SK-N-SH (cell line): Measurements from ENCODE around the gene SMNDC1. TPM values are rescaled to one million over a fixed set of nuclear protein-coding genes. Genes with fewer than 3 reads are reported as not detected.

ENCODE experiments used
- CTCF ChIA-PET: fragments of 300-600, 350-600 bp; formaldehyde crosslinking; extraction: SDS; loops from one replicate; lab custom pipeline; 2021; lab: Yijun Ruan, JAX
- POLR2A ChIA-PET: fragments of 350-600 bp; sonication (Branson Sonifier 250); formaldehyde crosslinking; extraction: SDS; loops from one replicate; lab custom pipeline; 2020; ENCODE audit warnings: antibody characterized with exemption, inconsistent platforms; lab: Yijun Ruan, JAX
- DNase-seq: peaks from one replicate; pipeline ENCODE4 v3.0.0; 2012
- H2AFZ ChIP-seq: fragments of 200-600 bp; sonication (generic); 2 replicates; pipeline ENCODE4 v1.8.1; 2016; ENCODE audit warnings: antibody characterized with exemption, mild to moderate bottlenecking, low read depth
- H3F3A ChIP-seq: fragments of 200-600 bp; sonication (generic); replicated peaks from 2 replicates; pipeline ENCODE3; 2016; ENCODE audit warnings: antibody characterized with exemption, mild to moderate bottlenecking; ENCODE audit not compliant: insufficient read depth
- H3K27ac ChIP-seq, 2 experiments: fragments of 200-500 bp in 1 of 2; fragments of 200-600 bp in 1 of 2; sonication (Bioruptor generic) in 1 of 2; sonication (generic), shearing (Covaris generic) in 1 of 2; 2 replicates each; pipeline versions ENCODE4 v1.5.1 to v1.6.1; 2014 to 2016; ENCODE audit warnings: low read depth in 2 of 2, inconsistent platforms in 1 of 2, low read length in 1 of 2, mild to moderate bottlenecking in 1 of 2, mixed read lengths in 1 of 2
- H3K27me3 ChIP-seq: fragments of 200-600 bp; sonication (generic), shearing (Covaris generic); 2 replicates; pipeline ENCODE4 v1.6.1; 2016; ENCODE audit warnings: mixed run types; ENCODE audit not compliant: insufficient read depth
- H3K36me3 ChIP-seq, 2 experiments: fragments of 200-500 bp in 1 of 2; fragments of 200-600 bp in 1 of 2; sonication (Bioruptor generic) in 1 of 2; sonication (generic) in 1 of 2; replicated peaks in 1 of 2; 2 replicates each; pipeline versions ENCODE3 to v1.5.1; 2014 to 2016; ENCODE audit warnings: low read length in 1 of 2, mild to moderate bottlenecking in 1 of 2; ENCODE audit not compliant: insufficient read depth in 2 of 2, control insufficient read depth in 1 of 2
- H3K4me1 ChIP-seq, 2 experiments: fragments of 200-500 bp in 1 of 2; fragments of 200-600 bp in 1 of 2; sonication (Bioruptor generic) in 1 of 2; sonication (generic), shearing (Covaris generic) in 1 of 2; 2 replicates each; pipeline versions ENCODE4 v1.5.1 to v1.6.1; 2014 to 2016; ENCODE audit warnings: low read depth in 1 of 2, low read length in 1 of 2, mixed run types in 1 of 2; ENCODE audit not compliant: insufficient read depth in 2 of 2, control insufficient read depth in 1 of 2
- H3K4me2 ChIP-seq: fragments of 200-600 bp; sonication (generic), shearing (Covaris generic); 2 replicates; pipeline ENCODE4 v1.6.1; 2017; ENCODE audit warnings: mixed run types
- H3K4me3 ChIP-seq, 2 experiments: fragments of 200-500 bp in 1 of 2; fragments of 200-600 bp in 1 of 2; sonication (Bioruptor generic) in 1 of 2; sonication (generic), shearing (Covaris generic) in 1 of 2; 2 replicates each; pipeline versions ENCODE4 v1.5.1 to v1.8.1; 2014 to 2016; ENCODE audit warnings: low read depth in 2 of 2, inconsistent platforms in 1 of 2, low read length in 1 of 2, mild to moderate bottlenecking in 1 of 2, mixed read lengths in 1 of 2, moderate library complexity in 1 of 2
- H3K79me2 ChIP-seq: fragments of 200-600 bp; sonication (generic); 2 replicates; pipeline ENCODE4 v1.8.1; 2017; ENCODE audit warnings: mild to moderate bottlenecking; ENCODE audit not compliant: insufficient read depth
- H3K9ac ChIP-seq: fragments of 200-600 bp; sonication (generic); 2 replicates; pipeline ENCODE4 v1.6.1; 2017; ENCODE audit warnings: mixed run types
- H3K9me2 ChIP-seq: fragments of 200-600 bp; sonication (generic); 2 replicates; pipeline ENCODE4 v1.6.1; 2017; ENCODE audit warnings: mixed run types
- H3K9me3 ChIP-seq: fragments of 200-600 bp; sonication (generic); 2 replicates; pipeline ENCODE4 v1.6.1; 2017; ENCODE audit warnings: mixed run types, mild to moderate bottlenecking, moderate library complexity
- H4K20me1 ChIP-seq: fragments of 200-600 bp; sonication (generic); 2 replicates; pipeline ENCODE4 v1.6.1; 2017; ENCODE audit warnings: mild to moderate bottlenecking, mixed run types; ENCODE audit not compliant: insufficient read depth
- CHD2 ChIP-seq: fragments of 150-350 bp; IDR thresholded peaks from 2 replicates; pipeline ENCODE4 v1.6.1; 2018; ENCODE audit warnings: low read length; ENCODE audit not compliant: partially characterized antibody
- EP300 ChIP-seq, 2 experiments: IDR thresholded peaks; 2 replicates each; pipeline versions ENCODE4 v1.4.0 to v1.6.1; 2012; ENCODE audit warnings: borderline replicate concordance in 1 of 2, low read depth in 1 of 2, low read length in 1 of 2
- FOXJ3 ChIP-seq: sonication (generic); formaldehyde crosslinking; IDR thresholded peaks from 2 replicates; pipeline ENCODE4 v1.5.1; 2020; ENCODE audit warnings: mild to moderate bottlenecking, missing genetic modification reagents
- FOXM1 ChIP-seq: IDR thresholded peaks from 2 replicates; pipeline ENCODE4 v1.4.0; 2012; ENCODE audit warnings: low read depth, mild to moderate bottlenecking
- GATA2 ChIP-seq: sonication (generic); formaldehyde crosslinking; IDR thresholded peaks from 2 replicates; pipeline ENCODE4 v1.5.0; 2020; ENCODE audit warnings: mild to moderate bottlenecking, missing genetic modification reagents
- JUND ChIP-seq: IDR thresholded peaks from 2 replicates; pipeline ENCODE4 v1.4.0; 2012
- NFIC ChIP-seq: IDR thresholded peaks from 2 replicates; pipeline ENCODE4 v1.4.0; 2012; ENCODE audit warnings: borderline replicate concordance
- RAD21 ChIP-seq: IDR thresholded peaks from 2 replicates; pipeline ENCODE4 v1.6.1; 2012; ENCODE audit warnings: mild to moderate bottlenecking, low read length
- RFX5 ChIP-seq: IDR thresholded peaks from 2 replicates; pipeline ENCODE4 v1.6.1; 2012; ENCODE audit warnings: mild to moderate bottlenecking, improper control_type of control experiment, low read length
- SIN3A ChIP-seq: IDR thresholded peaks from 2 replicates; pipeline ENCODE4 v1.6.1; 2012; ENCODE audit warnings: low read depth, mild to moderate bottlenecking, low read length, moderate library complexity, borderline replicate concordance
- SMC3 ChIP-seq: IDR thresholded peaks from 2 replicates; pipeline ENCODE4 v1.6.1; 2012; ENCODE audit warnings: low read depth, low read length, improper control_type of control experiment
- TAF1 ChIP-seq: IDR thresholded peaks from 2 replicates; pipeline ENCODE4 v1.6.1; 2012; ENCODE audit warnings: low read depth, mild to moderate bottlenecking, low read length, moderate library complexity, borderline replicate concordance
- USF1 ChIP-seq: IDR thresholded peaks from 2 replicates; pipeline ENCODE4 v1.4.0; 2012; ENCODE audit warnings: low read depth, borderline replicate concordance
- YY1 ChIP-seq: IDR thresholded peaks from 2 replicates; pipeline ENCODE4 v1.4.0; 2012; ENCODE audit warnings: low read depth, mild to moderate bottlenecking
- WGBS: methylation state at CpG from one replicate; pipeline ENCODE4 v1.1.6; 2017; ENCODE audit warnings: low lambda C conversion rate; 5-methylcytosine and 5-hydroxymethylcytosine counted together
- polyA plus RNA-seq, 3 experiments: library from polyadenylated mRNA; depleted of rRNA; stranded (reverse); fragments of >200 nt; gene quantifications; 2 replicates each; pipeline ENCODE4 v1.2.3, GENCODE V29; 2012
- TF ChIP-seq, protein P1 (sequence below): IDR thresholded peaks from 2 replicates; pipeline ENCODE4 v1.6.1; 2012; ENCODE audit warnings: mild to moderate bottlenecking, low read depth, low read length, moderate library complexity
- TF ChIP-seq, protein P2 (sequence below): fragments of 150-350 bp; IDR thresholded peaks from 2 replicates; pipeline ENCODE4 v1.6.1; 2016; ENCODE audit warnings: mild to moderate bottlenecking, low read depth, low read length
- TF ChIP-seq, protein P3 (sequence below): IDR thresholded peaks from 2 replicates; pipeline ENCODE4 v1.4.0; 2012; ENCODE audit warnings: low read depth, borderline replicate concordance
- TF ChIP-seq, protein P4 (sequence below): fragments of 150-350 bp; IDR thresholded peaks from 2 replicates; pipeline ENCODE4 v1.6.1; 2017; ENCODE audit warnings: antibody characterized with exemption, low read length, low read depth, borderline replicate concordance

The SMNDC1 gene
- polyA plus RNA-seq, 1 of the 3 experiments (the other 2 are of a cell fraction), result 13.3 TPM

DNA sequence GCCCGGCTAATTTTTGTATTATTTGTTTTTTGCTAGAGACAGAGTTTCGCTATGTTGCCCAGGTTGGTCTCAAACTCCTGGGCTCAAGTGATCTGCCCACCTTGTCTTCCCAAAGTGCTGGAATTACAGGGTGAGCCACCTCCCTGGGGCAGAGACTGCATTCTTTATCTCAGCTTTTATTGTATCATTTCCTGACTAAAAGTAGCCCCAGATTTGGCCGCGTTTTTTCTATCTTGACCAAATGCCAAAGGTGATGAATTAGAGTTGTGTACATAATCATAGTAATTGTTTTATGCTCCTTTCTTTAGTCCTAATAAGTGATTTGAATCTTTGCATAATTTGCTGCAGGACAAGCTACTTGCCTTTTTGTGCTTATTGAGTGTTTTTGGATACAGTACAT, 3.1 kb upstream of the SMNDC1 start:
- no peak for TF ChIP-seq USF1
- TF ChIP-seq FOXM1, result no peak
- TF ChIP-seq TAF1, result no peak
- TF ChIP-seq GATA2 (CRISPR knock-in tag), result no peak
- TF ChIP-seq JUND, result no peak
- TF ChIP-seq, protein P1, sequence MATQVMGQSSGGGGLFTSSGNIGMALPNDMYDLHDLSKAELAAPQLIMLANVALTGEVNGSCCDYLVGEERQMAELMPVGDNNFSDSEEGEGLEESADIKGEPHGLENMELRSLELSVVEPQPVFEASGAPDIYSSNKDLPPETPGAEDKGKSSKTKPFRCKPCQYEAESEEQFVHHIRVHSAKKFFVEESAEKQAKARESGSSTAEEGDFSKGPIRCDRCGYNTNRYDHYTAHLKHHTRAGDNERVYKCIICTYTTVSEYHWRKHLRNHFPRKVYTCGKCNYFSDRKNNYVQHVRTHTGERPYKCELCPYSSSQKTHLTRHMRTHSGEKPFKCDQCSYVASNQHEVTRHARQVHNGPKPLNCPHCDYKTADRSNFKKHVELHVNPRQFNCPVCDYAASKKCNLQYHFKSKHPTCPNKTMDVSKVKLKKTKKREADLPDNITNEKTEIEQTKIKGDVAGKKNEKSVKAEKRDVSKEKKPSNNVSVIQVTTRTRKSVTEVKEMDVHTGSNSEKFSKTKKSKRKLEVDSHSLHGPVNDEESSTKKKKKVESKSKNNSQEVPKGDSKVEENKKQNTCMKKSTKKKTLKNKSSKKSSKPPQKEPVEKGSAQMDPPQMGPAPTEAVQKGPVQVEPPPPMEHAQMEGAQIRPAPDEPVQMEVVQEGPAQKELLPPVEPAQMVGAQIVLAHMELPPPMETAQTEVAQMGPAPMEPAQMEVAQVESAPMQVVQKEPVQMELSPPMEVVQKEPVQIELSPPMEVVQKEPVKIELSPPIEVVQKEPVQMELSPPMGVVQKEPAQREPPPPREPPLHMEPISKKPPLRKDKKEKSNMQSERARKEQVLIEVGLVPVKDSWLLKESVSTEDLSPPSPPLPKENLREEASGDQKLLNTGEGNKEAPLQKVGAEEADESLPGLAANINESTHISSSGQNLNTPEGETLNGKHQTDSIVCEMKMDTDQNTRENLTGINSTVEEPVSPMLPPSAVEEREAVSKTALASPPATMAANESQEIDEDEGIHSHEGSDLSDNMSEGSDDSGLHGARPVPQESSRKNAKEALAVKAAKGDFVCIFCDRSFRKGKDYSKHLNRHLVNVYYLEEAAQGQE, result no peak
- no peak for TF ChIP-seq YY1
- TF ChIP-seq, protein P2, sequence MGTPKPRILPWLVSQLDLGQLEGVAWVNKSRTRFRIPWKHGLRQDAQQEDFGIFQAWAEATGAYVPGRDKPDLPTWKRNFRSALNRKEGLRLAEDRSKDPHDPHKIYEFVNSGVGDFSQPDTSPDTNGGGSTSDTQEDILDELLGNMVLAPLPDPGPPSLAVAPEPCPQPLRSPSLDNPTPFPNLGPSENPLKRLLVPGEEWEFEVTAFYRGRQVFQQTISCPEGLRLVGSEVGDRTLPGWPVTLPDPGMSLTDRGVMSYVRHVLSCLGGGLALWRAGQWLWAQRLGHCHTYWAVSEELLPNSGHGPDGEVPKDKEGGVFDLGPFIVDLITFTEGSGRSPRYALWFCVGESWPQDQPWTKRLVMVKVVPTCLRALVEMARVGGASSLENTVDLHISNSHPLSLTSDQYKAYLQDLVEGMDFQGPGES, result no peak
- no peak for TF ChIP-seq RAD21
- no peak for TF ChIP-seq SIN3A
- no peak for TF ChIP-seq RFX5
- TF ChIP-seq NFIC, result no peak
- TF ChIP-seq SMC3, result no peak
- TF ChIP-seq, protein P3, sequence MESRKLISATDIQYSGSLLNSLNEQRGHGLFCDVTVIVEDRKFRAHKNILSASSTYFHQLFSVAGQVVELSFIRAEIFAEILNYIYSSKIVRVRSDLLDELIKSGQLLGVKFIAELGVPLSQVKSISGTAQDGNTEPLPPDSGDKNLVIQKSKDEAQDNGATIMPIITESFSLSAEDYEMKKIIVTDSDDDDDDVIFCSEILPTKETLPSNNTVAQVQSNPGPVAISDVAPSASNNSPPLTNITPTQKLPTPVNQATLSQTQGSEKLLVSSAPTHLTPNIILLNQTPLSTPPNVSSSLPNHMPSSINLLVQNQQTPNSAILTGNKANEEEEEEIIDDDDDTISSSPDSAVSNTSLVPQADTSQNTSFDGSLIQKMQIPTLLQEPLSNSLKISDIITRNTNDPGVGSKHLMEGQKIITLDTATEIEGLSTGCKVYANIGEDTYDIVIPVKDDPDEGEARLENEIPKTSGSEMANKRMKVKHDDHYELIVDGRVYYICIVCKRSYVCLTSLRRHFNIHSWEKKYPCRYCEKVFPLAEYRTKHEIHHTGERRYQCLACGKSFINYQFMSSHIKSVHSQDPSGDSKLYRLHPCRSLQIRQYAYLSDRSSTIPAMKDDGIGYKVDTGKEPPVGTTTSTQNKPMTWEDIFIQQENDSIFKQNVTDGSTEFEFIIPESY, result no peak
- no peak for TF ChIP-seq EP300 (IDR thresholded peaks at IDR 0.05; ENCODE audit: borderline replicate concordance in 1 of 2, low read depth in 1 of 2, low read length in 1 of 2)
- no peak for TF ChIP-seq CHD2
- TF ChIP-seq, protein P4, sequence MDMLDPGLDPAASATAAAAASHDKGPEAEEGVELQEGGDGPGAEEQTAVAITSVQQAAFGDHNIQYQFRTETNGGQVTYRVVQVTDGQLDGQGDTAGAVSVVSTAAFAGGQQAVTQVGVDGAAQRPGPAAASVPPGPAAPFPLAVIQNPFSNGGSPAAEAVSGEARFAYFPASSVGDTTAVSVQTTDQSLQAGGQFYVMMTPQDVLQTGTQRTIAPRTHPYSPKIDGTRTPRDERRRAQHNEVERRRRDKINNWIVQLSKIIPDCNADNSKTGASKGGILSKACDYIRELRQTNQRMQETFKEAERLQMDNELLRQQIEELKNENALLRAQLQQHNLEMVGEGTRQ, result no peak
- TF ChIP-seq FOXJ3 (CRISPR knock-in tag), result no peak
- POLR2A ChIA-PET, result no interaction called here
- Histone ChIP-seq H3F3A (peaks cover 12% of the 10 kb centered on the region), H3K9me3 (no peaks in the 10 kb centered on the region), H3K4me1 (peaks cover 5 to 17% of the 10 kb centered on the region in 2 experiments; a peak in 3 of 4 replicates), H3K27ac (no peak overlapping the region), H3K4me3 (no peak overlapping the region), H3K9me2 (no peaks in the 10 kb centered on the region), H3K79me2 (peaks cover 20% of the 10 kb centered on the region), H3K36me3 (peaks cover 4 to 6% of the 10 kb centered on the region in 2 experiments), H3K4me2 (no peak overlapping the region), H4K20me1 (peaks cover 12% of the 10 kb centered on the region), H3K9ac (no peak overlapping the region), H3K27me3 (no peaks in the 10 kb centered on the region), H2AFZ (no peak overlapping the region)
- WGBS, result 57% methylated on average over 4 of the region's 4 CpGs
- no peak for DNase-seq
- CTCF ChIA-PET, result interaction anchor here (0.6 to 4.0 kb wide), 11 partner anchors 19 to 424 kb away, joined by 3 to 34 read pairs (median 9); partner anchors contain the start of gene DUSP5
